MM.1S (cell line): ENCODE results near the gene BCL3.

Experiments
- DNase-seq: peaks from one replicate; pipeline ENCODE4 v3.0.0-alpha.2; 2015
- H2AFZ ChIP-seq: fragments of 300-600 bp; sonication (generic); 2 replicates; pipeline ENCODE4 v1.6.0; 2016; ENCODE audit warnings: antibody characterized with exemption, low read length
- H3F3A ChIP-seq: fragments of 300-600 bp; sonication (generic); 2 replicates; pipeline ENCODE4 v1.6.1; 2016; ENCODE audit warnings: mild to moderate bottlenecking, antibody characterized with exemption, low read length, moderate library complexity, mixed read lengths; ENCODE audit not compliant: insufficient read depth
- H3K27ac ChIP-seq: fragments of 300-600 bp; sonication (generic); 2 replicates; pipeline ENCODE4 v1.5.1; 2016; ENCODE audit warnings: mild to moderate bottlenecking, low read length
- H3K27me3 ChIP-seq: fragments of 300-600 bp; sonication (generic); replicated peaks from 2 replicates; pipeline ENCODE4 v1.6.0; 2016; ENCODE audit warnings: low read length; ENCODE audit not compliant: insufficient read depth
- H3K36me3 ChIP-seq: fragments of 300-600 bp; sonication (generic); replicated peaks from 2 replicates; pipeline ENCODE4 v1.6.1; 2016; ENCODE audit warnings: mild to moderate bottlenecking, low read length, mixed read lengths; ENCODE audit not compliant: insufficient read depth
- H3K4me1 ChIP-seq: fragments of 300-600 bp; sonication (generic); 2 replicates; pipeline ENCODE4 v1.6.1; 2016; ENCODE audit warnings: low read length, mixed read lengths
- H3K4me2 ChIP-seq: fragments of 300-600 bp; sonication (generic); 2 replicates; pipeline ENCODE4 v1.6.0; 2016; ENCODE audit warnings: low read depth, low read length
- H3K4me3 ChIP-seq: fragments of 300-600 bp; sonication (generic); 2 replicates; pipeline ENCODE4 v1.5.1; 2016; ENCODE audit warnings: low read length, mixed read lengths
- H3K79me2 ChIP-seq: fragments of 300-600 bp; sonication (generic); 2 replicates; pipeline ENCODE4 v1.6.1; 2016; ENCODE audit warnings: mixed run types, low read length, mixed read lengths
- H3K9ac ChIP-seq: fragments of 300-600 bp; sonication (generic); 2 replicates; pipeline ENCODE4 v1.6.1; 2016; ENCODE audit warnings: low read length, mixed read lengths
- H3K9me2 ChIP-seq: fragments of 300-600 bp; sonication (generic); replicated peaks from 2 replicates; pipeline ENCODE4 v1.6.1; 2016; ENCODE audit warnings: mild to moderate bottlenecking, low read length, mixed read lengths; ENCODE audit not compliant: insufficient read depth
- H3K9me3 ChIP-seq: fragments of 300-600 bp; sonication (generic); replicated peaks from 2 replicates; pipeline ENCODE4 v1.6.1; 2016; ENCODE audit warnings: mild to moderate bottlenecking, low read length, mixed read lengths; ENCODE audit not compliant: insufficient read depth
- H4K20me1 ChIP-seq: fragments of 300-600 bp; sonication (generic); 2 replicates; pipeline ENCODE4 v1.6.1; 2016; ENCODE audit warnings: mild to moderate bottlenecking, low read length, moderate library complexity, mixed read lengths; ENCODE audit not compliant: insufficient read depth
- CTCF ChIP-seq: fragments of 300-600 bp; sonication (generic); IDR thresholded peaks from 2 replicates; pipeline ENCODE4 v1.5.1; 2016; ENCODE audit warnings: antibody characterized with exemption, low read length, mixed read lengths
- EZH2 ChIP-seq: fragments of 300-600 bp; sonication (generic); optimal IDR thresholded peaks from 2 replicates; pipeline ENCODE3; 2017; ENCODE audit warnings: low read depth, mild to moderate bottlenecking, antibody characterized with exemption, low read length, mixed read lengths
- EZH2phosphoT487 ChIP-seq: fragments of 300-600 bp; sonication (generic); IDR thresholded peaks from 2 replicates; pipeline ENCODE4 v1.6.1; 2018; ENCODE audit warnings: antibody characterized with exemption, low read length

Gene BCL3

GRCh38 chr19:44702551-44703176 lies 45.8 kb upstream of the BCL3 start:
- H2AFZ ChIP-seq: peak overlapping the region; percentile 62
- H3K4me2 ChIP-seq: peak overlapping the region; percentile 40; the same call in 1 of the 2 replicates
- no peaks in the 10 kb centered on the region for H3K9me3 ChIP-seq
- 0 out of 2 replicates have a peak, but pooled peaks cover 3% of the 10 kb centered on the region for H3K4me1 ChIP-seq
- no peaks in the 10 kb centered on the region for H3F3A ChIP-seq
- no peaks in the 10 kb centered on the region for H3K9me2 ChIP-seq
- no peaks in the 10 kb centered on the region for H3K36me3 ChIP-seq
- peak overlapping the region; percentile 70 for H3K4me3 ChIP-seq
- peak; percentile 81 for DNase-seq
- peak overlapping the region; percentile 60; the same call in 1 of the 2 replicates for H3K27ac ChIP-seq
- peak overlapping the region; percentile 79 for H3K9ac ChIP-seq
- H4K20me1 ChIP-seq: no peaks in the 10 kb centered on the region
- H3K27me3 ChIP-seq: no peaks in the 10 kb centered on the region
- H3K79me2 ChIP-seq: 0 out of 2 replicates have a peak, but pooled peaks cover 7% of the 10 kb centered on the region
- TF ChIP-seq EZH2phosphoT487: no peak
- TF ChIP-seq EZH2: no peak
- no peak for TF ChIP-seq CTCF

GRCh38 chr19:44703336-44704078 lies 45.0 kb upstream of the BCL3 start:
- Histone ChIP-seq H2AFZ (peak overlapping the region; percentile 62), H3K79me2 (0 out of 2 replicates have a peak, but pooled peaks cover 7% of the 10 kb centered on the region), H3K4me3 (no peak overlapping the region), H3K36me3 (no peaks in the 10 kb centered on the region), H3K27ac (no peak overlapping the region), H3K27me3 (no peaks in the 10 kb centered on the region), H4K20me1 (no peaks in the 10 kb centered on the region), H3K9me3 (no peaks in the 10 kb centered on the region), H3F3A (no peaks in the 10 kb centered on the region), H3K4me2 (no peak overlapping the region), H3K9ac (peak overlapping the region; percentile 79; the same call in 1 of the 2 replicates), H3K9me2 (no peaks in the 10 kb centered on the region), H3K4me1 (0 out of 2 replicates have a peak, but pooled peaks cover 3% of the 10 kb centered on the region)
- TF ChIP-seq EZH2phosphoT487: no peak
- no peak for TF ChIP-seq CTCF
- no peak for TF ChIP-seq EZH2
- DNase-seq: no peak

GRCh38 chr19:44704982-44705381 lies 43.5 kb upstream of the BCL3 start:
- Histone ChIP-seq H3K27ac (no peak overlapping the region), H3K4me2 (no peak overlapping the region), H4K20me1 (no peaks in the 10 kb centered on the region), H3K27me3 (no peaks in the 10 kb centered on the region), H2AFZ (no peak overlapping the region), H3K4me3 (no peak overlapping the region), H3K9me2 (no peaks in the 10 kb centered on the region), H3K79me2 (0 out of 2 replicates have a peak, but pooled peaks cover 7% of the 10 kb centered on the region), H3K36me3 (no peaks in the 10 kb centered on the region), H3K9ac (no peak overlapping the region), H3K4me1 (0 out of 2 replicates have a peak, but pooled peaks cover 3% of the 10 kb centered on the region), H3F3A (no peaks in the 10 kb centered on the region), H3K9me3 (no peaks in the 10 kb centered on the region)
- TF ChIP-seq EZH2: no peak
- DNase-seq: no peak
